SH-SY5Y (cell line): ENCODE measurements around the gene SYK.

Experiments used
- GATA2 ChIP-seq: IDR thresholded peaks from 2 replicates; pipeline ENCODE4 v1.6.1; 2011; ENCODE audit warnings: mild to moderate bottlenecking, low read depth, low read length
- GATA3 ChIP-seq: IDR thresholded peaks from 2 replicates; pipeline ENCODE4 v1.6.1; 2011; ENCODE audit warnings: low read depth, mild to moderate bottlenecking, low read length, moderate library complexity

DNA sequence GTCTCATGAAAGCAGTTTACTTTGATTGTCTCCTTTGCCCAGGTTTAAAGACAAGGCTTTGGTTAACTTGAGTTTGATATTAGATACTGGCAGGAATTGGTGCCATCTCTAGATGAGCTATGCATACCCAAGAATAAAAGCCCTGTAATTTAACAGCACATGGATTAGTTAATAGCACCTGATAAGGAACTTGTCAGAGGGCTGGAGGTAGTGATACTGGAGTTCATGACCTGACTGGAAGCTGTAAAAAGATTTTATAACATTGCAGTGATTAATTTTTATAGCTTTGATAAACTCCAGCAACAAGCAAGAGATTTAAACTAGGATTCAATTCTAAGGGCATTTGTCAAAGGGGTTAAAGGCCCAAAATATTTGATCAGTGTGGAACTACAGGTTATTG is 34.9 kb upstream of the SYK start:
- TF ChIP-seq GATA3 (no peak), GATA2 (no peak)
